HT1080 (cell line): ENCODE measurements around the gene UNC13D. TPM values are rescaled to one million over a fixed set of nuclear protein-coding genes. Genes with fewer than 3 reads are reported as not detected.
A peak's percentile ranks its signal among the peaks of the same experiment; 100 is the strongest.
"Not testable (repeated sequence)": the region's sequence is repeated elsewhere in the genome, so short reads cannot be mapped to it uniquely, and the experiment has no call there.

ENCODE experiments used
- DNase-seq: peaks from one replicate; pipeline ENCODE4 v3.0.0-alpha.2; 2015; ENCODE audit warnings: low read depth
- total RNA-seq: library from RNA; depleted of rRNA; stranded (reverse); fragments of >200 nt; shearing (Covaris generic); gene quantifications from 2 replicates; pipeline ENCODE4 v1.2.3, GENCODE V29; 2014

The UNC13D gene
- total RNA-seq, 1 experiment from 2014 or later, result 2.7 TPM

DNA sequence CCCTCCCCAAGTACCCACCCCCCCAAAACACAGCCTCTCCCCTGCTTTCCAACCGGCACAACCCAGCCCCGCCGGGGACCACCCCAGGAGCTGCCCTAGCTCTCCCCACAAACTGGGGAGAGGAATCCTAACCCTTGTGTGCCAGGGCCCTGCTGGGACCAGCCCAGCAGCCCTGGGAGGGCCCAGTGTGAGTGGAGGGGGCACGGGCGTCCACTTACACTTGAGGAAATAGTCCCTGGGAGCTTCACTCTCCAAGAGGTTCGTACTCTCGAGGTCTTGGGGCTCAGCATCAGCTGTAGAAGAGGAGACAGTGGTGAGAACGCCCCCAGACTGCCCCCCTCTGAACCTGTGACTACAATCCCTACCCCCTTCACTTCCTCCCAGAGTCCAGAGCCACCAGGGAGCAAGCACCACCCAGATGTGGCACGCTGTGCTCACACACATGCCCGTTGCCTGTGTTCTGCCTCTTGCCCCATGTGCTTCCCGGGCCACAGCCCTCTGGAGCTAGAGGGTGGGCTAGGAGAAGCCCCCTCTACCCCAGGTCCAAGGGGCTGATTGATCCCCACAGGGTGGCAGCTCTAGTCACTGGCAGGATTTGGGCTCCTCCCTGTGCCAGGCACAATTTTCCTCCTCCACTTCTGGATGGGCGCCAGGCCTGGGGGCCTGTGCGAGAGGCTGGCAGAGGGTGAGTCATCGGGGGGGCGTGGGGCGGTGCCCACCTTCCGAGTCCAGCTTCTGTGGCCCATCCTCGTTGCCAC is 31.2 kb upstream of the UNC13D start:
- DNase-seq, result no peak

DNA sequence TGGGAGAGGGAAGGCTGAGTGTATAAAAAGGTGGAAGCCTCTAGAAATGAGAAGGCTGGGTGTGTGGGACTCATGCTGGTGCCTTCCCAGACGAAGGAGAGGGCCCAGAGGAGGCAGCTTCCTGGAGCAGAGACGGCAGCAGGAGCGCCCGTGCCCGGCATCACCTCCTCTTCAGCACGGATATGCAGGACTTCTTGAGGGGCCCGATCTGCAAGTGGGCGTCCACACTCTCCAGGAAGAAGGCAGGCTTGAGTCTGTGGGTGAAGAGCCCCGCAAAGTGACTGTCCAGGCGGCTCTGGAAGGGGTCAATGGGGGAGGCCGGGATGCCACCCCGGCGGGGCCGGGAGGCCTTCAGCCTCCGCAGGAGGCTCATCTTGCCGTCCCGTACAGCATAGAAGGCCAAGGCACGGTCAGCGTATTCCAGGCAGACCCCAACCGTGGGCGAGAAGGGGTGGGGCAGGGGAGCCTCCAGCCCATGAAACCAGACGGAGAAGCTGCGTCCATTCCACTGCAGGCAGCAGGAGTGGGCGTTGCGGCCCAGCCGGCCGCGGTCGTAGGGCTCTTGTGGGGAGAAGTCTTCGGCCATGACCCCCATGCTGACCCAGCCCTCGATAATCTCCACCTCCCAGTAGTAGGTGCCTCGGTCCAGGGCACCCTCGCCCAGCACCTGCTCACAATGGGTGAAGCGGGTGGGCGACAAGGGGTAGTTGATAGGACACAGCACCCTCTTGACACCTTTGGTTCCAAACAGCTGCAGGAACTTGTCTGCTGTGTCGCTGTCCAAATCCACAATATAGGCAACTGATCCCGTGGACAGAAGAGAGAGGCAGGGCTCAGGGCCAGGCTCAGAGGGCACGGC is 30.3 kb upstream of the UNC13D start:
- no peak for DNase-seq

DNA sequence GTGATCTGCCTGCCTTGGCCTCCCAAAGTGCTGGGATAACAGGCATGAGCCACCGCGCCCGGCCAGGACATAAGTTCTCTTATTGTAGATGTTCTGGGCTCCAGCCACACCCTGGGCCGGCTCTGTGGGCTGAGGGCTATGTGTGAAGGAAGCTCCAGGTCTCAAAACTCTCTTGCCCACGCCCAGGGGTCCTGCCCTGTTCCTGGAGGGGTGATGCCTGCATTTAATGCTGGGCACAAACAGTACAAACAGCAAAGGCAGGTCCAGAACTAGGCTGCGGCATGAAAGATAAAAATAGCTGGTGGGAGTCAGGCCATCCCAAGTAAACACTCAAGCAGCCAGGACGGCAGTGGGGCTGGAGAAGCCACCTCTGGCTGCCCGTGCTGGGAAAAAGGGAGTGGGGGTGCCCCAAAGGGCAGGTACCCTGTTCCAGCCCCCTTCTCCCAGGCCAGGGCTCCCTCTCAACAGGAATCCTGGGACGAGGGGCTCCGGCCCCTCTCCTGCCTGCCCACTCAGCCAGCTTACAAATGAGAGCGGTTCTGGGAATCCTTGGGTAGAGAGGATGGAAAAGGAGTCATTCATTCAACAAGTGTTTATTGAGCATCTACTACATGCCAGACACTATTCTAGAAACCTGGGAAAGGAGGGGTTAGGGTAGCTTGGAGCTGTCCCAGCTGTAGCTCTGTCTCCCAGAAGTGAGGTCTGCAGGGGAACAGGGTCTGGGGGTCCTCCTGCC is 29.6 kb upstream of the UNC13D start:
- no peak for DNase-seq

DNA sequence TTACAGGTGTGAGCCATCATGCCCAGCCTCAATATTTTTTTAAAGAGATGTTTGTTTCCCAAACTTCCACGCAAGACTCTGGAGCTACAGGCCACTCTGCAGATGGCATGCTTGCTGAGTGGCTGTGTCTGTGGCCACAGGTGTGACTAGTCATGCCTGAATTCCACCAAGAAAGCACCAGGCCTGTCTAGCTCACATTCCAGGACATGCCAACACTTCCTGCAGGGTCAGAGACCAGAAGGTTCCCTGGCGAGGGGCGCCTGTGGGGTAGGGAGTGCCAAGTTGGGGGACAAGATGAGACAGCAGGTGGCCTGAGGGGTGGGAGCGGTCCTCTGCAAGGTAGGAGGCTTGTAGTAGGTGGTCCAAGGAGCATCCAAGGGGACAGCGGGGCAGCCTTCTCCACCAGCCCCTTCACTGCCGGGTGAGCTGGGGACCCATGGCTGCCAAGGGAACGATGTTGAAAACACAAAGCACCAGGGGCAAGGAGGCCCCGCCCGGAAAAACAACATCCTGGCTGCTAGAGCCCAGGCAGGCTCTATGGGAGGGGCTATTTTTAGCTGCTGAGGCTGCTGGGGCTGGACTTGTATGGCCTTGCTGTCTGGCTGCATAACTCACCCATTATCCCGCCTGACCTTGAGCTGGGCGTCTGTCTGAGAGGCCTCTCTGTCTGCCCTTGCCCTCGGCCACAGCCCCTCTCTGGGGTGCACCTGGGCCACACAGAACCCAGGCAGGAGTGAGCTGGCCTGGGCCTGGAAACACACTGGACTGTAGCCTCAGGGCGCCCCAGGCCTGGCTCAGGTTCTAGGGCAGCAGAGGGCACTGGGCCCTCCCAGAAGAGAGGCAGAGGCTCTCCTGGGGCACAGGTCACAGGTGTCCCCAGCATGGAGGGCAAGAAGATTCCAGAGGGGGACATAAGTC is 28.5 kb upstream of the UNC13D start:
- peak; percentile 88 for DNase-seq

DNA sequence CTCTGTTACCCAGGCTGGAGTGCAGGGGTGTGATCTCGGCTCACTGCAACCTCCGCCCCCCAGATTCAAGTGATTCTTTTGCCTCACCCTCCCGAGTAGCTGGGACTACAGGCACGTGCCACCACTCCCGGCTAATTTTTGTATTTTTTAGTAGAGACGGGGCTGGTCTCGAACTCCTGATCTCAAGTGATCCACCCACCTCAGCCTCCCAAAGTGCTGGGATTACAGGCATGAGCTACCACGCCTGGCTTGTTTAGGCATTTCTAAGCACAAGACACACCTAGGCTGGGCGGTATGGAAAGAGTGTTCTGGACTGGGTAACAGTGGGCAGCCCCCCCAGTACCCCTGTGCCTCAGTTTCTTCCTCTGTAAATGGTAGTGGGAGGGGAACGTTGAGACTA is 26.0 kb upstream of the UNC13D start:
- DNase-seq, result not testable (repeated sequence)

DNA sequence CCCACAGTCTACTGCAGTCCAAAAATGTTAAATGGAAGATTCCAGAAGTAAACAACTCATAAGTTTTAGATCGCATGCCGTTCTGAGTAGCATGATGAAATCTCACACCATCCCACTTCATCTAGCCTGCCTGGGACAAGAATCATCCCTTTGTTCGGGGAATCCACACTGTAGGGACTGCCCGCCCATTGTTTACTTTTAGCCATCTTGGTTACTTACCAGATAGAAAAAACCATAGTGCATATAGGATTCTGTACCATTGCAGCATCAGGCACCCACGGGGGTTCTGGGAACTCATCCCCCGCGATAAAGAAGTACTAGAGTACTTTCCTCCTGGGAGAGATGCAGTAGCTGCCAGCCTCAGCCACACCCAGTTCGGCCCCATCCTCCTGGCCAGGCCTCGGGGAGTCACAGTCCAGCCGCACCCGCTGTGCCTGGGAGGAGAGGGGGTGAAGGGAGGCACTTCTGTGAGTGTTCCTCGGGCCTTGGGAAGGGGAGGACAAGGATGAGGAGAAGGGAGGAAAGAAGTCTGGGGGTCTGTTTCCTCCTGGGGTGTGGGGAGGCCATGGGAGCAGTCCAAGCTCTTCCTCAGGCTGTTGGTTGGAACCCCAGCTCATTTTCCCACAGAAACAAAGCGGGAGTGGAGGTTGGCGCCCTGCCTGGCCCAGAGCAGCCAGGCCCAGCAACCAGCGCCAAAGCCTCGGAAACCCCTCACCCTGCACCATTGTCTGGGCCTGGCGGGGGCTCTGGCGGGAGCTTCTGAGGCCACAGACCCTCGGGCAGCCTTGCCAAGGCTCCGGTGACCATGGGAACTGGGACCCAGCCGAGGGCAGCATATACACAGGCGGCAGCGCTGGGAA is 25.3 kb upstream of the UNC13D start:
- DNase-seq, result no peak

DNA sequence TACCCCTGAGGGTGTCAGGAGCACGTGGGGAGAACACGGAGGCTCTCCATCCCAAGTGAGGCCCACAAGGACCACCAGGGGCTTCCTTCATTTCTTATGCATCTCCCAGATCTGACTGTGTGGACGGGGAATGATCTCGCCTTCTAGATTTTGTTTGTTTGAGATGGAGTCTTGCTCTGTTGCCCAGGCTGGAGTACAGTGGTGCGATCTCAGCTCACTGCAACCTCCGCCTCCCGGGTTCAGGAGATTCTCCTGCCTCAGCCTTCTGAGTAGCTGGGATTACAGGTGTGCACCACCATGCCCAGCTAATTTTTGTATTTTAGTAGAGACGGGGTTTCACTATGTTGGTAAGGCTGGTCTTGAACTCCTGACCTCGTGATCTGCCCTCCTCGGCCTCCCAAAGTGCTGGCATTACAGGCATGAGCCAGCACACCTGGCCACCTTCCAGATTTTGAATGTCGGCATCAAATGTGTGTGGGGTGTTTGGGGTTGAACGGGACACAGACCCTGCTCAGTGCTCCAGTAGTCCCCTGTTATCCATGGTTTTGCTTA is 24.6 kb upstream of the UNC13D start:
- not testable (repeated sequence) for DNase-seq

DNA sequence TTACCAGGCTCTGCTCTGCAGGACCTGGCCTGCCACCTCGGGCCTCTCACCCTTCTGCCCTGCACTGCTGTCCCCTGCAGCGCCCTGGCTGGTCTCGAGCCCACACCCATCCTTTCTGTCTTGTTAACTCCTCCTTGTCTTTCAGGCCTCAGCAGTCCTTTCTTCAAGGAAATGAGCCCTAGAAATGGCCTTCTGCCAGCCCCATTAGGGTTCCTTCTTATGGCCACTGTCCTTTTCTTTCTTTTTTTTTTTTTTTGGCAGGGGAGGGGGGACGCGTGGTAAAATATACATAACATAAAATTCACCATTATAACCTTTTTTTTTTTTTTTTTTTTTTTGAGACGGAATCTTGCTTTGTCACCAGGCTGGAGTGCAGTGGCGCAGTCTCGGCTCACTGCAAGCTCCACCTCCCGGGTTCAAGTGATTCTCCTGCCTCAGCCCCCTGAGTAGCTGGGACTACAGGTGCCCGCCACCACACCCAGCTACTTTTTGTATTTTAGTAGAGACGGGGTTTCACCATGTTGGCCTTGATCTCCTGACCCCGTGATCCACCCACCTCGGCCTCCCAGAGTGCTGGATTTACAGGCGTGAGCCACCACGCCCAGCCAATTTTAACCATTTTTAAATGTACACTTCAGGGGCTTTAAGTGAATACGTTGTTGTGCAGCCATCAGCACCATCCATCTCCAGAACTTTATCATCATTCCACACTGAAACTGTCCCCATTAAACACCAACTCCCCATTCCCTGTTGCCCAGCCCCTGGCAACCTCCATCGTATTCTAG is 21.4 kb upstream of the UNC13D start:
- not testable (repeated sequence) for DNase-seq

DNA sequence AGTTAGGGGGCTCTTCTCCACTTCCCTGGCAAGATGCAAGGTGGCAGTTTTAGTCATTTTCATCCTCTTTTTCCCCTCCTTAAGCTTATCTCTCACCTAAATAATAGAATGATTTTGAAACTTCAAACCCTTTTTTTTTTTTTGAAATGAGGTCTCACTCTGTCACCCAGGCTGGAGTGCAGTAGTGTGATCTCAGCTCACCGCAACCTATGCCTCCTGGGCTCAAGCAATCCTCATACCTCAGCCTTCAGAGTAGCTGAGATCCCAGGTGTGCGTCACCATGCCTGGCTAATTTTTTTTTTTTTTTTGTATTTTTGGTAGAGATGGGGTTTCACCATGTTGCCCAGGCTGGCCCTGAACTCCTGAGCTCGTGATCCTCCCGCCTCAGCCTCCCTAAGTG is 20.7 kb upstream of the UNC13D start:
- not testable (repeated sequence) for DNase-seq

DNA sequence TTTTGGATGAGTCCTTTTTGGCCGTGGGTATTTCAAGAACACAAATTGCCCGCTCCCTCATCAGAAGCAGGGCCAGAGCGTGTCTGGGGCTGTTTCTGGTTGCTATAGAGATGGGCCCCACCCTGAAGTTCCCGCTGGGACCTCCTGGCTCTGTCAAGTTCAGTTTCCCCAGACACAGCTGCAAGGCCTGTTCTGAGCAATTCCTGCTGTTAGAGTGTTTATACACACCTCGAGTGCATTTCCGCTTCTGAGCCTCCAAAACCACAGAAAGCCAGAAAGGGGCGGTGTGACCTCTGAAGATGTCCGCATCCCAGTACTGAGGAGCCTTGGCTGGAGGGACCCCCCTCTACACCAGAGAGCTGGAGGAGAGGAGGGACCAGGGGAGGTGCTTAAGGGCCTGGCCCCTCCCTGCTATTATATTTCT is 20.3 kb upstream of the UNC13D start:
- peak; percentile 52 for DNase-seq

DNA sequence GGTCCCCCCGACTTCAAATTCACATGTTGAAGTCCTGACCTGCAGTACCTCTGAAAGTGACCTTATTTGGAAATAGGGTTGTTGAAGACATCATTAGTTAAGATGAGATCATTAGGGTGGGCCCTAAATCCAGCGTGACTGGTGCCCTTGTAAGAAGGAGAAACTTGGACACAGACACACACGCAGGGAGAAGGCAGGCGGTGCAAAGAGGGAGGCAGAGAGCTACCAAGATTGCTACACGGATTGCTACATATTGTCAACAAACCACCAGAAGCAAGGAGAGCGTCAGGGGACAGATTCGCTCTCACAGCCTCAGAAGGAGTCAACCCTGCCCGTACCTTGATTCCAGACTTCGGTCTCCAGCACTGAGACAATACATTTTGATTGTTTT is 17.7 kb upstream of the UNC13D start:
- no peak for DNase-seq

DNA sequence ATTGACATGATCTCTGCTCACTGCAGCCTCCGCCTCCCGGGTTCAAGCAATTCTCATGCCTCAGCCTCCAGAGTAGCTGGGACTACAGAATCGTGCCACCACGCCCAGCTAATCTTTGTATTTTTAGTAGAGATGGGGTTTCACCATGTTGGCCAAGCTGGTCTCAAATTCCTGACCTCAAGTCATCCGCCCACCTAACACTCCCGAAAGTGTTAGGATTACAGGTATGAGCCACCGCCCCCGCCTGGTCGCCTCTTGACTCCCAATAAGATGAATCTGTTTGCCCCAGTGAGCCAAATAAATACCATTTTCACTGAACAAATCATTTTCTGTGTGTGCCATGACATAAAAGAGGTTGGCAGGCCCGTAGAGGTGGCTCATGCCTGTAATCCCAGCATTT is 15.2 kb upstream of the UNC13D start:
- not testable (repeated sequence) for DNase-seq

DNA sequence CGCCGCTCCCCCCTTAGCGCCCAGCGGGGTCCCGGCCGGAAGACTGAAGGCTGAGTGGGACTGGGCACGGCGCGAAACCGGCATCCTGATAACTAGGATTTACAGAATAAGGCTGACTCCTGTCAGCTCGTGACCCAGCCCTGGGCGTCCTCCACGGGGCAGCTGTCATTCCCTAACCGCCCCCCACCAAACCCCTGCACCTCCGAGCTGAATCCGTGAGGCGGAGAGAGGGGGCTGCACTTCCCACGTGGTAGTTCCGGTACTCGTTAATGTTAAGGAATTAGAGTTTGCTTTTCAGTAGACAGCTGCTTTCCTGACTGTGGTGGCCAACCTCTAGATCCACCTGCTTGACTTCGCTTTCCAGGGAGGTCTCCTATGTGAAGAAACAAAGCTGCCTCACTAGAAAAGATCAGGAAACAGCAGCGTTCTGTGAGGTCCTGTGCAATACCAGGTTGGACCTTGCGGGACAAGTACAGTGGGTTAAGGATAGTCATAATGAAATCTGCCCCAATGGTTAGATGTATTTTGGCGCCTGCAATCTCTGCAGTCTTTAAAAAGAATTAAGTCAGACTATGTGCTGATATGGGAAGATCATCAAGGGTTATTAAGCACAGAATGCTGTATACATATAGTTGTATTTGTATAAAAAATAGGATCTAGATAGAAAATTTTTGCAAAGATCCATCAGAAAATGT is 12.0 kb upstream of the UNC13D start:
- DNase-seq, result peak; percentile 36

DNA sequence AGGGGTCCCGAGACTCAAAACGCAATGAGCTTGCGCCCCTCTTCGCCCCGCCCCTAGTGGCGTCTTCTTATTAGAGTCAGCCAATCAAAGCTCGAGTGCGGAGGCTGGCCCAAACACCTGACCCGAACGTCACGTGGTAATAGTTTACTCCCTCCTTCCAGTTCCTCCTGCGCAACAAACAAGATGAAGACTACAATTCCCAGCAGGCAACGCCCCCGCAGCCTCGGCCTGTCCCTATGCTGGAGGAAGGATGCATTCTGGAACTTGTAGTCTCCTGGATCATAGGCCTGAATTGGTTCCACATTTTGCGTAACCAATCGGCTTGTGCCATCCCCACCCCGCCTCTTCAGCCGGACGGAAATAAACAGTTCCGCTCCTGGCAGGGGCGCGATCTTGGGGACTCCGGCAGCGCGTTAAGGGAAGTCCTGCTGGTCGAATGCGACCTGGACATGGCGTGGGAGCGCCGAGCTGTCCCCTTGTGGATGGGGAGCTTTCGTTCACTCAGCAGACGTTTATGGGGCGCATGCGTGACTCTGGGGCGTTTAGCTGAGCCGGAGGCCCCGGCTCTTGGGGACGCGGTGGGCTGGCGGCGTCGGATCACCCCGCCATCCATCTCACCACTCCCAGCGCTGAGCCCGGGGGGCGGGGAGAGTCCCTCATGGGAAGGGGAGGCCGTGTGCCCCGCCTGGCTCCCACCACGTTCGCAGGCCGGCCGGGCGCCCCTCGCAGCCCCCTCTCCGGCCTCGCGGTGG is 11.3 kb upstream of the UNC13D start, which contains the start of gene WBP2:
TSS of gene WBP2 (minus strand) at position 26 of the 752 bp plus-strand sequence. CDS start 38 bp downstream, outside the sequence.
- DNase-seq, result peak; percentile 100

DNA sequence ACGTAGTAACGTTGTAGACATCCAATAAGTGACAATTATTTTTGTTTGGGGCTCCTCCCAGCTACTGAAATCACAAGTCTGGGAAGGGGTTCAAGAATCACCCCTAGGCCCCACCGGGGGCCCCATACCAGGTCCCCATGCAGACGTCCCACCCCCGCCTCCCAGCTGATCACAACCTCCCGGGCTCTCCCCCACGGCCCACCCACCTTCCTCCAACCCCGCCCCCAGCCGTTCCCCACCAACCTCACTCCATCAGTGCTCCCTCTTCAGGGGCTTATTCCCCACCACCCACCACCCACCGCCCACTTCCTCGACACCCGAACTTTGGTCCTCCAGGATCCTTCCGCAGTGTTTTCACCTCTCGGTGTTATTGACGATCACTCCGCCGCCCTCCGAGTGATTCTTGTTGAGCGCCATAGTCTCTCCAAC is 10.7 kb upstream of the UNC13D start:
- DNase-seq, result no peak

DNA sequence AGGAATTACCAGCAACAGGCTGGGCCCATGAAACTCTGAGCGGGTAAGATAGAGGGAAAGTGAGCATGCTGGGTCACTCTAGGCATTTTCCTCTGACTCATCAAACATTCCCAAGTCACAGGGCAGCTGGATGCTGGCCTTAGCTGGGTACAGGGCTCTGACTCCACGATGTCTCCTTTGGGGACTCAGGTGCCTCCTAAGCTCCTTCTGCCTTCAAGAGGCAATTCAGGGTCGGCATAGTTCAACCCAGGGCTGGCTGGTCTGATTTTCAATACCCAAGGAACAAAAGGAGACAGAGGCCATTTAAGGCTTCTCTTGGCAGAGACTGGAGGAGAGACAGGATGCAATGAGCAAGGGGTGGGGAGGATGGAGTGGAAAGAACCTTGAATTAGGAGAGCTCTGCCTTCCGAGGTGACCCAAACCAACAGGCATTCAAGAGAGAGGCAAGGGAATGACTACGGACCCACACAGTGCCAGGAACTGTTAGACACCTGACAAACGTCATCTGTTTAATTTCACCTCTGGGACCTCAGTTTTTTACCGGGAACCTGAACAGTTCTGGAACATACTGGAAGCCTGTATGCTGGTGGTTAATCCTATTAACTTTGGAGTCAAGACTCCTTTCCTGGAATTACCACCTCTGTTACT is 10.0 kb upstream of the UNC13D start:
- DNase-seq, result peak; percentile 81

DNA sequence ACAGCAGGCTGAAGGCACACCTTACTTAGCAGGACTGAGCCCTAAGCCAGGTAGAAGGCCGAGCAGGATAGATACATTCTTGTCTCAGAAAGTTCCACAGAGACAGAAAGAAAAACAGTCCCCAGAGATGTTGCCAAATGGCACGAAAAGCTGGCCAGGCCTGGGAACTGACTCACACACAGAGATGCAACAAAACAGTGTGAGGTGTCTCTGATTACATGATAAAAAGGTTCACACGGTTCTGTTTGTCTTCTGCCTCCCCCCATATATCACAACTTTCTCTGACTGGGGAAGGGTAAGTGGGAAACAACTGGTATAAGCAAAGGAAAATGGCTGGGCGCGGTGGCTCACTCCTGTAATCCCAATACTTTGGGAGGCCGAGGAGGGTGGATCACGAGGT is 9.2 kb upstream of the UNC13D start:
- peak; percentile 43 for DNase-seq
